K562 (cell line): Measurements from ENCODE around the gene YOD1. TPM values are rescaled to one million over a fixed set of nuclear protein-coding genes. Genes with fewer than 3 reads are reported as not detected.

Experiments
- ATAC-seq: fragments of 200-7000 bp; cut with Tn5 transposase; 3 replicates; pipeline ENCODE4 v1.9.1; 2020; ENCODE audit warnings: moderate library complexity
- BruUV-seq: library from RNA; stranded (reverse); fragments of 400-500 nt; replicated peaks from 2 replicates; lab custom pipeline; 2021; lab: Mats Ljungman, UMichigan
- CTCF ChIA-PET: fragments of 300-600 bp; formaldehyde crosslinking; extraction: SDS; loops from one replicate; lab custom pipeline; 2021; ENCODE audit warnings: low intra/inter-chr PET ratio; lab: Yijun Ruan, JAX
- POLR2A ChIA-PET: fragments of 300-600, 350-650 bp; sonication (Branson Sonifier 250); formaldehyde crosslinking; extraction: SDS; loops from one replicate; lab custom pipeline; 2021; ENCODE audit warnings: antibody characterized with exemption, inconsistent platforms; lab: Yijun Ruan, JAX
- DNase-seq, 4 experiments: peaks; one replicate each; pipeline versions ENCODE4 v3.0.0 to v3.0.0-alpha.2; 2011 to 2018; ENCODE audit warnings: low spot score in 3 of 4, mixed read lengths in 3 of 4; ENCODE audit errors: extremely low read depth in 1 of 4
- FAIRE-seq: peaks from 2 replicates; lab custom pipeline; 2011; peaks lifted over from hg19 to GRCh38; lab: Jason Lieb, UNC
- H2AFZ ChIP-seq: 2 replicates; pipeline ENCODE4 v1.6.0; 2011; ENCODE audit warnings: low read depth, low read length, control low read depth, inconsistent platforms
- H3K27ac ChIP-seq: fragments of 200-600 bp; 3 replicates; pipeline ENCODE4 v1.8.0; 2011; ENCODE audit warnings: low read depth, mild to moderate bottlenecking, control low read depth, inconsistent platforms, low read length, moderate library complexity, mixed read lengths; ENCODE audit errors: extremely low read depth
- H3K27me3 ChIP-seq, 2 experiments: fragments of 300-600 bp in 1 of 2; 2 replicates in 1 of 2; 3 replicates in 1 of 2; pipeline versions ENCODE4 v1.6.0 to v1.8.0; 2011; ENCODE audit warnings: inconsistent platforms in 2 of 2, low read length in 2 of 2, mild to moderate bottlenecking in 1 of 2, mixed read lengths in 1 of 2, moderate library complexity in 1 of 2; ENCODE audit not compliant: control insufficient read depth in 2 of 2, insufficient read depth in 2 of 2
- H3K36me3 ChIP-seq: fragments of 300-600 bp; 3 replicates; pipeline ENCODE4 v1.8.0; 2011; ENCODE audit warnings: mild to moderate bottlenecking, low read length, inconsistent platforms; ENCODE audit not compliant: control insufficient read depth, insufficient read depth
- H3K4me1 ChIP-seq, 2 experiments: fragments of 200-600 bp in 1 of 2; replicated peaks in 1 of 2; 2 replicates in 1 of 2; 3 replicates in 1 of 2; pipeline versions ENCODE4 v1.5.1 to v1.8.0; 2011; ENCODE audit warnings: inconsistent platforms in 2 of 2, low read length in 2 of 2, mild to moderate bottlenecking in 1 of 2, mixed read lengths in 1 of 2, moderate library complexity in 1 of 2; ENCODE audit not compliant: control insufficient read depth in 2 of 2, insufficient read depth in 2 of 2
- H3K4me2 ChIP-seq: 2 replicates; pipeline ENCODE4 v1.6.1; 2011; ENCODE audit warnings: low read length, control low read depth, inconsistent platforms, mixed read lengths; ENCODE audit not compliant: insufficient read depth
- H3K4me3 ChIP-seq: fragments of 200-600 bp; sonication (generic), shearing (Covaris generic); 2 replicates; pipeline ENCODE4 v1.5.1; 2016; ENCODE audit warnings: control low read depth, inconsistent platforms
- H3K79me2 ChIP-seq: fragments of 200-600 bp; 3 replicates; pipeline ENCODE4 v1.8.0; 2011; ENCODE audit warnings: low read length, inconsistent platforms; ENCODE audit not compliant: control insufficient read depth, insufficient read depth
- H3K9ac ChIP-seq, 2 experiments: 2 replicates each; pipeline versions ENCODE4 v1.6.0 to v1.6.1; 2011; ENCODE audit warnings: low read depth in 2 of 2, low read length in 2 of 2, control low read depth in 1 of 2, inconsistent platforms in 1 of 2, mild to moderate bottlenecking in 1 of 2, mixed read lengths in 1 of 2; ENCODE audit not compliant: insufficient read depth in 1 of 2
- H3K9me1 ChIP-seq: one replicate; pipeline ENCODE4 v1.6.0; 2011; ENCODE audit warnings: inconsistent platforms, mild to moderate bottlenecking, low read length, moderate library complexity; ENCODE audit not compliant: control insufficient read depth, insufficient read depth
- H3K9me3 ChIP-seq: replicated peaks from 2 replicates; pipeline ENCODE4 v1.5.1; 2011; ENCODE audit warnings: low read depth, low read length, inconsistent platforms; ENCODE audit not compliant: control insufficient read depth, insufficient read depth
- H4K20me1 ChIP-seq: replicated peaks from 2 replicates; pipeline ENCODE4 v1.6.1; 2011; ENCODE audit warnings: low read length, inconsistent platforms, mixed read lengths; ENCODE audit not compliant: control insufficient read depth, insufficient read depth
- ARID2 ChIP-seq: fragments of 450-650 bp; IDR thresholded peaks from 2 replicates; pipeline ENCODE4 v1.6.1; 2017; ENCODE audit warnings: antibody characterized with exemption, mild to moderate bottlenecking
- ASH1L ChIP-seq: fragments of 450-650 bp; IDR thresholded peaks from 2 replicates; pipeline ENCODE4 v1.6.1; 2018; ENCODE audit warnings: borderline replicate concordance, mild to moderate bottlenecking, low read depth; ENCODE audit not compliant: partially characterized antibody
- ATF4 ChIP-seq: fragments of 450-650 bp; formaldehyde crosslinking; IDR thresholded peaks from 2 replicates; pipeline ENCODE4 v1.4.0; 2022; ENCODE audit warnings: mild to moderate bottlenecking, moderate library complexity
- BRF1 ChIP-seq: IDR thresholded peaks from 3 replicates; pipeline ENCODE4 v1.6.1; 2011; ENCODE audit warnings: borderline replicate concordance, mild to moderate bottlenecking; ENCODE audit not compliant: insufficient read length; ENCODE audit errors: extremely low read depth
- CBFA2T3 ChIP-seq: fragments of 450-650 bp; IDR thresholded peaks from 2 replicates; pipeline ENCODE4 v1.6.1; 2017
- CEBPB ChIP-seq: fragments of 450-650 bp; IDR thresholded peaks from 2 replicates; pipeline ENCODE4 v1.6.1; 2016; ENCODE audit warnings: missing genetic modification characterization, missing compliant biosample characterization
- COPS2 ChIP-seq: fragments of 450-650 bp; conservative IDR thresholded peaks from 2 replicates; pipeline ENCODE4 v1.6.1; 2016; ENCODE audit warnings: mild to moderate bottlenecking, moderate library complexity
- FOXA1 ChIP-seq: fragments of 450-650 bp; IDR thresholded peaks from 2 replicates; pipeline ENCODE4 v1.6.1; 2016; ENCODE audit warnings: mild to moderate bottlenecking, borderline replicate concordance
- FOXK1 ChIP-seq: sonication (generic); formaldehyde crosslinking; IDR thresholded peaks from 2 replicates; pipeline ENCODE4 v1.8.0; 2022; ENCODE audit warnings: missing genetic modification reagents, mild to moderate bottlenecking, borderline replicate concordance
- GATA2 ChIP-seq: sonication (generic); formaldehyde crosslinking; IDR thresholded peaks from 2 replicates; pipeline ENCODE4 v1.4.0; 2020; ENCODE audit warnings: mild to moderate bottlenecking, missing genetic modification reagents
- HDAC6 ChIP-seq: IDR thresholded peaks from 2 replicates; pipeline ENCODE4 v1.6.1; 2012; ENCODE audit warnings: low read depth, mild to moderate bottlenecking, control low read depth, inconsistent platforms, low read length, moderate library complexity
- IRF2 ChIP-seq: sonication (generic); formaldehyde crosslinking; IDR thresholded peaks from 2 replicates; pipeline ENCODE4 v1.8.1; 2022; ENCODE audit warnings: mild to moderate bottlenecking, missing genetic modification reagents
- MCM2 ChIP-seq: fragments of 450-650 bp; IDR thresholded peaks from 2 replicates; pipeline ENCODE4 v1.6.1; 2017; ENCODE audit warnings: low read depth, mild to moderate bottlenecking
- MECOM ChIP-seq: fragments of 250-450 bp; sonication (Bioruptor Pico); IDR thresholded peaks from 2 replicates; pipeline ENCODE4 v1.8.0; 2022; ENCODE audit warnings: inconsistent platforms
- PML ChIP-seq: IDR thresholded peaks from 2 replicates; pipeline ENCODE4 v1.6.1; 2012; ENCODE audit warnings: low read length, inconsistent platforms
- PTBP1 ChIP-seq: fragments of 200-400 bp; formaldehyde crosslinking; IDR thresholded peaks from 2 replicates; pipeline ENCODE4 v1.6.1; 2017; ENCODE audit warnings: low read depth, low read length
- ZNF655 ChIP-seq: fragments of 250-450 bp; sonication (Bioruptor Pico); IDR thresholded peaks from 2 replicates; pipeline ENCODE4 v1.5.0; 2021
- WGBS: fragments of 100-300 bp; shearing (Covaris generic); methylation state at CpG from one replicate; pipeline ENCODE4 v1.1.6; 2016; ENCODE audit warnings: low coverage, mixed read lengths; ENCODE audit not compliant: insufficient coverage; ENCODE audit errors: missing lambda C conversion rate; 5-methylcytosine and 5-hydroxymethylcytosine counted together
- in situ Hi-C: fragments of 300-500 bp; cut with MboI; formaldehyde crosslinking; loops from 4 replicates; pipeline ENCODE4 v1.15.0; 2018; ENCODE audit warnings: inconsistent platforms, mixed read lengths
- intact Hi-C: fragments of 100-400 bp; cut with micrococcal nuclease; formaldehyde crosslinking; loops from 2 replicates; pipeline ENCODE4 v1.14.2; 2022
- polyA plus RNA-seq, 8 experiments: library from polyadenylated mRNA; depleted of rRNA in 4 of 8; stranded (reverse) in 5 of 8; unstranded in 3 of 8; fragments of >200 nt; fragmentation: Nextera tagmentation in 2 of 8; fragmentation: Illumina TruSeq in 1 of 8; extraction: Ambion mirVana in 2 of 8; extraction: Trizol in 1 of 8; gene quantifications; 2 replicates each; pipeline versions ENCODE4 v1.2.1 to v1.2.3, GENCODE V29; 2011 to 2014; ENCODE audit warnings: inconsistent platforms in 1 of 8, missing spikeins in 1 of 8
- total RNA-seq, 7 experiments: library from RNA; depleted of rRNA in 6 of 7; stranded (reverse); fragments of >200 nt in 6 of 7; fragmentation: Illumina TruSeq in 2 of 7; extraction: Trizol in 2 of 7; gene quantifications; 2 replicates each; pipeline versions ENCODE4 v1.2.1 to v1.2.3, GENCODE V29; 2011 to 2021; ENCODE audit warnings: low replicate concordance in 1 of 7
- TF ChIP-seq, protein P1 (sequence below): sonication (generic); IDR thresholded peaks from 2 replicates; pipeline ENCODE4 v1.6.1; 2016

YOD1 gene
- total and polyA plus RNA-seq, 9 of the 15 experiments (the other 6 are each of a cell fraction or from before 2014, with no cell fraction given), result 18.2 to 78.1 (median 46.9) TPM

DNA sequence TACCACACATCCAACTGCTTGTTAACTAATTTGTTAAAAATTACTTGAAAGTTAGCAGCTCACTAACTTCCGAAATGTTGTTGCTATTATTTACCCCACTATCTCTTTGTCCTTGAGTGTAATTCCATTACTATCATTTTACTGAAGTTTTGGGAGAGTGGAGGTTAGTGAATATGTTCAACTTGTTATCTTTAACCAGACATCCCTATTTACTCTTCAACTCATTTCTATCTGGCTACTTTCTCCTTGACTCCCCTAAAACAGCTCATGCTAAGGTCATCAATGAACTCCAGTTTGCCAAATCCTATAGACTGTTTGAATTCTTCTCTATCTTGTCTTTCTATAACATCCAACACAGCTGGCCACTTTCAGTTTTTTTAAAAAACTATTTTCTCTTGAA is 14.1 kb downstream of the YOD1 start:
- H3K9me3 ChIP-seq, result no peaks in the 10 kb centered on the region
- no peak overlapping the region for H3K9ac ChIP-seq
- in situ Hi-C loops, result no loop called here
- no peak overlapping the region for H3K4me2 ChIP-seq
- H3K79me2 ChIP-seq, result no peaks in the 10 kb centered on the region
- ATAC-seq, result no peak
- H3K27ac ChIP-seq, result no peak overlapping the region
- no peaks in the 10 kb centered on the region for H4K20me1 ChIP-seq
- no peak for DNase-seq
- H2AFZ ChIP-seq, result peak overlapping the region; percentile 53
- no peak overlapping the region for H3K4me3 ChIP-seq
- WGBS, result 20% methylated on average over 1 of the region's 1 CpG
- CTCF ChIA-PET, result no interaction called here
- FAIRE-seq, result no peak
- H3K9me1 ChIP-seq, result no peaks in the 10 kb centered on the region
- H3K27me3 ChIP-seq, result no peaks in the 10 kb centered on the region
- POLR2A ChIA-PET, result interaction anchor here (1.1 to 9.0 kb wide), 3 partner anchors 11 to 23 kb away, joined by 4 to 104 read pairs (median 26); partner anchors contain the start of gene YOD1
- intact Hi-C loops, result no loop called here
- H3K4me1 ChIP-seq, result peaks cover 15 to 69% of the 10 kb centered on the region in 2 experiments
- H3K36me3 ChIP-seq, result no peaks in the 10 kb centered on the region; the same call in 2 of the 3 replicates
- no TSS peak for BruUV-seq
- TF ChIP-seq GATA2, result no peak
- TF ChIP-seq MCM2, result no peak
- no peak for TF ChIP-seq ARID2
- no peak for TF ChIP-seq PML
- TF ChIP-seq HDAC6, result no peak
- TF ChIP-seq FOXK1 (CRISPR knock-in tag), result no peak
- peak; percentile 62; the same call in 1 of the 2 replicates for TF ChIP-seq MECOM (CRISPR knock-in tag)
- no peak for TF ChIP-seq PTBP1
- no peak for TF ChIP-seq ATF4
- TF ChIP-seq, protein P1, sequence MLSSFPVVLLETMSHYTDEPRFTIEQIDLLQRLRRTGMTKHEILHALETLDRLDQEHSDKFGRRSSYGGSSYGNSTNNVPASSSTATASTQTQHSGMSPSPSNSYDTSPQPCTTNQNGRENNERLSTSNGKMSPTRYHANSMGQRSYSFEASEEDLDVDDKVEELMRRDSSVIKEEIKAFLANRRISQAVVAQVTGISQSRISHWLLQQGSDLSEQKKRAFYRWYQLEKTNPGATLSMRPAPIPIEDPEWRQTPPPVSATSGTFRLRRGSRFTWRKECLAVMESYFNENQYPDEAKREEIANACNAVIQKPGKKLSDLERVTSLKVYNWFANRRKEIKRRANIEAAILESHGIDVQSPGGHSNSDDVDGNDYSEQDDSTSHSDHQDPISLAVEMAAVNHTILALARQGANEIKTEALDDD, result peak; percentile 90
- no peak for TF ChIP-seq ZNF655 (CRISPR knock-in tag)
- no peak for TF ChIP-seq CEBPB (tag)
- TF ChIP-seq COPS2, result no peak
- peak; percentile 65 for TF ChIP-seq CBFA2T3
- TF ChIP-seq IRF2, result no peak
- TF ChIP-seq ASH1L, result no peak
- TF ChIP-seq FOXA1, result no peak
- no peak for TF ChIP-seq BRF1
